ENCODE data around the gene LEMD1.

GRCh38 chr1:205440121-205440475 lies 18.2 kb upstream of the LEMD1 start:
- TF ChIP-seq REST (IDR thresholded peaks at IDR 0.05; ENCODE audit: insufficient read depth in 1 of 2, low read depth in 2 of 2, low read length in 2 of 2): no peak
- no peak for TF ChIP-seq POLR2AphosphoS5 (IDR thresholded peaks at IDR 0.05; ENCODE audit: low read depth, low read length)
- no peak for TF ChIP-seq SIN3A (IDR thresholded peaks at IDR 0.05; ENCODE audit: borderline replicate concordance, insufficient read depth, low read length)
